ENCODE results near the gene ARL15. TPM values are rescaled to one million over a fixed set of nuclear protein-coding genes. Genes with fewer than 3 reads are reported as not detected.
"Not testable (repeated sequence)": the region's sequence is repeated elsewhere in the genome, so short reads cannot be mapped to it uniquely, and the experiment has no call there.

The ARL15 gene
- total RNA-seq: 74.4 TPM

GRCh38 chr5:54310433-54311175 is at the start of gene ARL15:
Gene ARL15, minus strand, starts transcription at chr5:54310573.
- peak in 1 of 2 donors; percentile 99 for DNase-seq (ENCODE audit: extremely low spot score in 2 of 2)
- Histone ChIP-seq H3K27ac (peak within 1 kb of the TSS; percentile 92), H3K4me1 (peaks cover 23% of the 10 kb centered on the region), H3K36me3 (no peaks in the 10 kb centered on the region), H3K9me3 (no peaks in the 10 kb centered on the region), H3K4me3 (peak within 1 kb of the TSS; percentile 96 to 97), H3K27me3 (no peaks in the 10 kb centered on the region)
- TF ChIP-seq CTCF (IDR thresholded peaks at IDR 0.05) (no peak), POLR2AphosphoS5 (IDR thresholded peaks at IDR 0.05; ENCODE audit: insufficient read depth in 1 of 2, low read depth in 1 of 2) (peak; percentile 88 to 100), POLR2A (IDR thresholded peaks at IDR 0.05) (peak; percentile 62 to 99)
- intact Hi-C loops (cut with DNase I): no loop called here

GRCh38 chr5:54360089-54360488 is 49.7 kb upstream of the ARL15 start:
- TF ChIP-seq POLR2AphosphoS5 (IDR thresholded peaks at IDR 0.05; ENCODE audit: insufficient read depth in 1 of 2, low read depth in 1 of 2) (no peak), POLR2A (IDR thresholded peaks at IDR 0.05) (no peak)

GRCh38 chr5:54357408-54358058 is 47.2 kb upstream of the ARL15 start:
- H3K27ac ChIP-seq: no peak overlapping the region
- peaks cover 12% of the 10 kb centered on the region for H3K4me1 ChIP-seq
- H3K27me3 ChIP-seq: no peaks in the 10 kb centered on the region
- no peaks in the 10 kb centered on the region for H3K9me3 ChIP-seq
- DNase-seq (ENCODE audit: extremely low spot score in 2 of 2): no peak
- no peak overlapping the region for H3K4me3 ChIP-seq
- TF ChIP-seq CTCF (IDR thresholded peaks at IDR 0.05) (no peak), POLR2AphosphoS5 (IDR thresholded peaks at IDR 0.05; ENCODE audit: insufficient read depth in 1 of 2, low read depth in 1 of 2) (no peak), POLR2A (IDR thresholded peaks at IDR 0.05) (no peak)
- no peaks in the 10 kb centered on the region for H3K36me3 ChIP-seq
- intact Hi-C loops (cut with DNase I): no loop called here

More at GRCh38 chr5:54360089-54360488, 49.7 kb upstream of the ARL15 start:
- H3K36me3 ChIP-seq: no peaks in the 10 kb centered on the region
- H3K4me1 ChIP-seq: peaks cover 12% of the 10 kb centered on the region
- H3K9me3 ChIP-seq: no peaks in the 10 kb centered on the region
- H3K27me3 ChIP-seq: no peaks in the 10 kb centered on the region
- H3K27ac ChIP-seq: peak overlapping the region; percentile 25
- no peak for DNase-seq (ENCODE audit: extremely low spot score in 2 of 2)
- intact Hi-C loops (cut with DNase I): no loop called here
- H3K4me3 ChIP-seq: no peak overlapping the region

GRCh38 chr5:54353933-54354564 is 43.7 kb upstream of the ARL15 start:
- H3K27me3 ChIP-seq; H3K4me1 ChIP-seq; DNase-seq (ENCODE audit: extremely low spot score in 2 of 2); H3K4me3 ChIP-seq; H3K27ac ChIP-seq; intact Hi-C loops (cut with DNase I); H3K36me3 ChIP-seq; H3K9me3 ChIP-seq: not testable (repeated sequence)

GRCh38 chr5:54352580-54352979 is 42.2 kb upstream of the ARL15 start:
- not testable (repeated sequence) for H3K4me1 ChIP-seq

GRCh38 chr5:54347221-54347865 is 37.0 kb upstream of the ARL15 start:
- Histone ChIP-seq H3K4me1 (no peaks in the 10 kb centered on the region), H3K27ac (no peak overlapping the region), H3K4me3 (no peak overlapping the region), H3K27me3 (no peaks in the 10 kb centered on the region), H3K36me3 (no peaks in the 10 kb centered on the region), H3K9me3 (no peaks in the 10 kb centered on the region)
- intact Hi-C loops (cut with DNase I): no loop called here
- TF ChIP-seq POLR2A (IDR thresholded peaks at IDR 0.05) (no peak), POLR2AphosphoS5 (IDR thresholded peaks at IDR 0.05; ENCODE audit: insufficient read depth in 1 of 2, low read depth in 1 of 2) (no peak)
- no peak for DNase-seq (ENCODE audit: extremely low spot score in 2 of 2)

More at GRCh38 chr5:54352580-54352979, 42.2 kb upstream of the ARL15 start:
- H3K9me3 ChIP-seq; DNase-seq (ENCODE audit: extremely low spot score in 2 of 2); intact Hi-C loops (cut with DNase I); H3K27me3 ChIP-seq; H3K36me3 ChIP-seq; H3K27ac ChIP-seq; H3K4me3 ChIP-seq: not testable (repeated sequence)

All from vagina (tissue), 2 donors.